Kasumi-1 (cell line): Measurements from ENCODE around the gene RAP1GDS1.

Source experiments
- DNase-seq, 2 experiments: peaks; one replicate each; lab custom pipeline; 2025; lab: John Stamatoyannopoulos, UW

Gene RAP1GDS1

DNA sequence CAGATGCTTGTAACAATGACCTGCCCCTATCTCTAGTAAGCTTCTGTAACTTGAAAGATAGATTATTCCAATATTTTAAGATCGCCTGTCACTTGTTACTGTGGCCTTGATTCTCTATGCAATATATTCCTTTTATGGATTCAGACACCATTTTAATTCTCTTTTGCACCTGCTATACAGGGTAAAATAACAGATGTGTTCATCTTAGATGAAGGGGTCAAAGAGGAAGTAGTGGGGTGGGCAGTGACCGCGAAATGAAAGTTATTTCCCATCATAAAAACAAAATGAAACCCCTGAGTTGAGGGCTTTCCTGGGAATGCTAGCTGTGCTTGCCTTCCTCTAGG lies 221.3 kb downstream of the RAP1GDS1 start:
- no peak for DNase-seq

DNA sequence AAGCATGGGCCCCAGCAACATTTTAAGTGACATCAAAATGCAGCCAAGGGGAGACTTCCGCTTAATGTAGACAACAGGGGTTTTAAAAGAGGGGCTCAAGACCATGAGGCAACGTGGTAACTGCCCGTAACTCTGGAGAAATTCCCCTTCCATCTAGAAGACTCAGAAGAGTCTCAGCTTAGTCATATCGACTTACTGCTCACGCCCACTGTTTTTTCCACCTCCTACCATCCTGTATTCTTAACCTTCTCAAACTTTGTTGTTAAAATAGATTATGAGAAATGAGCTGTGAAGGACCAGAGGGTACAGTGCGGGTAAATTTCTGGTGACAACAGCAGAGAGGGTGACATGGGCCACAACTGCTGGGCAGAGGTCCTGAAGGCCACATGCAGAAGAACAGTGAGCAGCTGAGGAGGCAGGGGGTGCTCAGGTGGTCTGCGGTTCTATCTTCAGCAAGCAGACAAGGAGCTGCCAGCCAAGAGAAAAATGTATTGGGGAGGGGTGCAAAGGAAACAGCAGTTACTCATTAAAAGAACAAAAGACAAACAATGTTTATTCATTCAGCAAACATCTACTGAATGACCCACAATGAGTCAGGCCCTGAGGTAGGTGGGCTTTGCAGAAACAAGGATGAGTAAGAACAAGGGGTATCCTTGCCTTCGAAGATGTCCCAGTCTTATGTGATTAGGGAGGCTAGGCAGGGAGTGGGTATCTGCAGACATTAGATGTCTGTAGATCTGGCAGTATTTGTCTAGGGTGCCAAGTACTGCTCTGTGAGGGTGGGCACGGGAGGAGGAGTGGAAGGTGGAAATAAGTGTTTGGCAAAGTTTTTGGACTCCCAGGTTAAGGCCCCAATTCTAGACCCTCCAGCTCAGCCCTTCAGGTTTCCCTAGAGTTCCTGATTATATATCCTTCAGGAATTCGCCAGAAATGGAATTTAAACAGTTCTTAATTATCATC lies 221.9 kb downstream of the RAP1GDS1 start:
- DNase-seq, result no peak

DNA sequence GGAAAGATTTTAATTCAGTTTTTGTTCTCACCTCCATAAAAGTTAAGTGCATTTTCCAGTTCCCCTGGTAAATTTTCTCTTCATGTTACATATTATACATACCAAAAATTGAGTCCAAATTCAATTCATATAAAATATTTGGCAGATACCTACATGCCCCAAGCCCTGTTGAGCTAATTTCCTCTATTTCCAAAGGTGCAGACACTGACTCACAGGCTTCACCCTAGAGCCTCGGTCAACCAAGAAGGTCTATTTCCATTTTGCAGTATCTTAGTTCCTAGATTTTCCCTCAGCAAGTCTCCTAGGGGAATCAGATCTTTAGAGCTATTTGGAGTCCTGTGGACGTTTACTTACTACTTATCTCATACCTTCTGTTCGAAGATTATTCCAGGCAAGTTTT lies 222.8 kb downstream of the RAP1GDS1 start:
- no peak for DNase-seq

DNA sequence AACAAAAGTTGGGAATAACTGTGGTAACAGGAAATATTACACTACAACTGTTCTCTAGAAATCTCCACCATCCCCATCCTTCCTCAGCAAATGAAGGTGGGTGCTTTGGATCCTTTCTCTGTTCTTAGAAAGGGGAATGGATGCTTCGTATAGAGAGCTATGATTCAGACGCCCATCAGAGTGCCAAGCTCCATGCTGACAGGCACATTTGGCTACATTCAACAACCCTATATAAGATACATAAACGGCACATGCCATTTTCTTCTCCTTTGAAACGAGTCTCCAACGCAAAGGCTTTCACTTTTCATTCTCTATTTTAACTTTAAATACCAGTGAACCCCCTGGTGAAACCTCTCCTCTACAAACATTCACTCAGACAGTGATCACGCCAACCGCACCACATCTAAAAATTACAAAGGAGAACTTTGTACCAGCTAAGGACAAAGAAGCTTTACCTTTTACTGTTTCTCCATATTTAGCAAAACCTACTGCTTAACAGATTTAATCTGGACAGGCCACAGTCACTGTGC lies 224.7 kb downstream of the RAP1GDS1 start:
- no peak for DNase-seq

DNA sequence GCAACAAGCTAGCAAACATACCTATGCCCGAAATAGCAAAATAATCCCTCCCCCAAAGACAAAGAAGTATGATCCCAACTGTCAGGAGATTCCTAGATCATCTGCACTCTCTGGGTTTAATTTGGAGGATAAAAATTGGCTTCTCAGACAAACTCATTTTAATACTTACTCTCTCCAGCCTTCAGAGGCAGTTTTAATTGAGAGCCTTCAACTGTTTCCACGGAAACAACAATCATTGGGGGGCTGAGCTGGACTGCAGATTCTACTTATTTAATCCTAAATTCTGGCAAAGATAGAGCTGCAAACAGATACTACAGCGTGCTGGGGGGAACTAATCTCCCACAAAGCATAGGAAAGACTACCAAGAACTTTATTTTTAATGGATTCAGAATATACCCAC lies 229.1 kb downstream of the RAP1GDS1 start:
- no peak for DNase-seq

DNA sequence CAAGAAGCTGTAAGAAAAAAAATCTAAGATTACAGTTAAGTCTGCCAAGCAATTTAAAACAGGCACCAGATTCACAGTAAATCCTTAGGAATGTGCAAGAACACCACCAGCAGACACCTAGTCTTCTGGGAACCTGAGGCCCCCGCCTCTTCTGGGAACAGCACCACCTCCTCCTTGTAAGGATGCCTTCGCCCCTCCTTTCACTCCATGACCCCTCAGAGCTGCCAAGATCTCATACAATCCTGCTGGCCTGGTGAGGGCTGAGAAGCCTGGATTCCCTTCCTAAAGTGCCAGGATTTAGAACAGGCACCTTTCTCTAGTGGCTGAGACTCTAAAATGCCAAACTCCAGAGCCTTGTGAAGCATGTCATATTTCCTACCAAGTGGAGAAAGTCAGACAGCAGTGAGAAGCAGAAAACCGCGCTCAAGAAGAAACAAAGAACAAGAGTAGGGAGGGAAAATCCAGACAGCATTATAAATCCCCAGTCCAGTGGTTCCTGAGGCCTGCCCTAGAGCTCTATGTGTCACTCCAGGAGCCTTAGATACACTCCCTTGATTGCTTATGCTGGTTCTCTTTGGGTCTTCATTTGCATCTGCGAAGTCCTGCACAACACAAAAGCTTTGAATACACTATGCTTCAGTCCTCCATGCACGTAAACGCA lies 230.8 kb downstream of the RAP1GDS1 start:
- DNase-seq, result no peak

DNA sequence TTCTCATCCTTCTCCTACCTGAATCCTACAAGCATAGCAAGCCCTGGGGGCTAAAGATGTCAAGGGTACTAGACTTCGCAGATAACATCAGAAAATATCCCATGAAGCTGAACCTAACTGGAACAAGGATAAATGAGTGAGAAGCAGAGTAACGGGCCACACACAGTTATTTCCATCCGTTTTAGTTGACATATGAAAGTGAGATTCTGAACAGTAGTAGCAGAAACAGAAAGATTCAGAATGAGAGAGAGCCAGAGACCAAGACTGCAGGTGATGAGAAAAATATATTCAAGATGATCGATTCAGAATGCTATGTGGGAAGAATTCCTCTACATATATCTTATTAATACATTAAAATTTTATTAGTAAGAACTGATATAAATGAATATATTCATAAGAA lies 232.1 kb downstream of the RAP1GDS1 start:
- no peak for DNase-seq
